Measurements from ENCODE around the gene PRKN. TPM values are rescaled to one million over a fixed set of nuclear protein-coding genes. Genes with fewer than 3 reads are reported as not detected.

PRKN gene
- total RNA-seq, 3 donors from 2014 or later: 0.05 to 0.13 TPM; not detected in 1

DNA sequence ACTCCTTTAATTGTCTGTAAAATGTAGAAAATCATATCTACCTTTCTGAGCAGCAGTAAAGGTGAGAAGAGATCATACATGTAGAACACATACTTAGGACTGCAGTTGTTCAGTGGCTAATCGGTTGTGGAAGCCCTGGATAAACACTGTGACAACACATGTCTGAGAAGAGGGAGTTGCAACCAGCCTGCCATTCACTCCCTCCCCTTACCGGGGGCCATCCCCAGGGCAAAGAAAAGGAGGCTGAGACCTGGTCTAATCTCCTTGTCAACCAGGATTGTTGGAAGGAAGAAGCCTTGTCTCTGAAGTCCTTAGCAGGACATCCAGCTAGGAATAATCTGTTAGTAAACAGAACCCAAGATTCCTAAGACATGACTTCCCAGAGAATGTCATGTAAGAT is 991.2 kb downstream of the PRKN start:
- DNase-seq (no peak), ATAC-seq (no peak)
- Mint-ChIP-seq H3K36me3 (ENCODE audit: insufficient read depth) (no peaks in the 10 kb centered on the region), H3K4me3 (no peak overlapping the region), H3K9me3 (peaks cover 2% of the 10 kb centered on the region), H3K27me3 (ENCODE audit: low read depth) (no peaks in the 10 kb centered on the region), H3K4me1 (ENCODE audit: low read depth) (no peaks in the 10 kb centered on the region)

DNA sequence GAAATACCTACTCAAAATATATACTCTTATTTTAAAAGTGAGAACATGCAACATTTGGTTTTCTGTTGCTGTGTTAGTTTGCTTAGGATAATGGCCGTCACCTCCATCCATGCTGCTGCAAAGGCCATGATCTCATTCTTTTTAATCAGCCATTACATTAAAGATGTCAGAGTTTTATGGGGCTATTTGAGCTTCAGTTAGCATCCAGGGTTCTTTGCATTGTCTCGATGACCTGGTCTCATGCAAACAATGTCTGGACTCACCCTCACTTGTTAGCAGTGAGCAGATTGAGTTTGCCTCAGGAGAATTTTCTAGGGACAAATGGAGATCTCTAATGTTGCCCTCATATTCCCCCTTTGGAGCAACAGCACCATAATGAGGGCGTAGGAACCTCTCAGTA is 995.0 kb downstream of the PRKN start:
- Mint-ChIP-seq H3K9me3 (peaks cover 15% of the 10 kb centered on the region), H3K4me1 (ENCODE audit: low read depth) (no peaks in the 10 kb centered on the region), H3K4me3 (no peak overlapping the region), H3K27me3 (ENCODE audit: low read depth) (no peaks in the 10 kb centered on the region), H3K36me3 (ENCODE audit: insufficient read depth) (no peaks in the 10 kb centered on the region)
- DNase-seq (no peak), ATAC-seq (no peak)

DNA sequence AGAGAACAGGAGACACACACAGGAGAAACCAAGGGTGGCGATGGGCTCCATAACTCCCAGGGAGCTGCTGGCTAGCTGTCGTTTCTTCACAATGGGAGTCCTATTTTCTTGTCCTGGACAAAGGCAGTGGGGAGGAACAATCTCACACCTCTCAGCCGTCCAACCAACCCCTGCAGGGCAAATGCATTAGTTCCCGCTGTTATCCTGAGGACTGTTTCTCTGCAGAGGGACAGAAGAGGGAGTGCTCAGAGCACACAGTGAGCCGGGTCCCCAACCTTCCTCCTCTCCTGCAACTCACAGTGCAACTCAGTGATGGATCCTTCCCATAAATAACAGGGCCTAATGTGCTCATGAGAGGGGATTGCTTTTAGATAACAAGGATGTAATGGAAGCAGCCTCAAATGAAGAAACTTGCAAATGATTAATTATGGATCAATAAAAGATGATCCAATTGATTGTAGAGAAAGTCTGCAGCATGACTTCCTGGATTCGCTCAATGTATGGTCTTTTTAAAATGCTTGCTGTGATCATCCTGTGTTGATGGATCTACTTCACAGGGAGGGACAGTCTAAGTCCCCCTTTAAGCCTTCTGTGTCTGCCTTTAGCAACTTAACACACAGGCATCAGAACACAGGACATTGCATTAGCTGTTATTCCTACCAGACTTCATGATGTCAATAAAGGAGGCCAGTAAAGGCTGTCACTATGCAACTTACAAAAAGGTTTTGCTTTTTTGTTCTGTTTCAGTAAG is 1000.3 kb downstream of the PRKN start:
- DNase-seq (no peak), ATAC-seq (no peak)
- peaks cover 15% of the 10 kb centered on the region for H3K9me3 Mint-ChIP-seq
- no peaks in the 10 kb centered on the region for H3K4me1 Mint-ChIP-seq (ENCODE audit: low read depth)
- no peak overlapping the region for H3K4me3 Mint-ChIP-seq
- H3K36me3 Mint-ChIP-seq (ENCODE audit: insufficient read depth): no peaks in the 10 kb centered on the region
- H3K27me3 Mint-ChIP-seq (ENCODE audit: low read depth): no peaks in the 10 kb centered on the region

DNA sequence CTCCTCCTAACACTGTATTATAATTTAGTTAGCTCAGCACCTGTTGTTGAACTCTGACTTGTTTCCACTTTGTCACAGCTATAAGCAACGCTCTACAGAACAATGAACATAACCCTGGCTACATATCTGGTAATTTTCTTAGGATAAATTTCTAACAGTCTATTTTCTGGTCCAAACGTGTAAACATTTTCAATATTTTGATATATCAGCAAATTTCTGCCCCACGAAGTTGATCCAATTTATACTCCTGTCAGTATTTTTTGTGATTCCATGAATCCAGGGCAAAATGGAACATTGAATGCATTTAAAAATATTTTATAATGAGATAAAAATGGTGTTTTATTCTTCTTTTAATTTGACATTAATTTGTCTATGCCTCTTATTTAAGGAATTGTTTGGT is 1005.2 kb downstream of the PRKN start:
- no peak for DNase-seq
- Mint-ChIP-seq H3K4me3 (no peak overlapping the region), H3K36me3 (ENCODE audit: insufficient read depth) (no peaks in the 10 kb centered on the region), H3K9me3 (no peaks in the 10 kb centered on the region), H3K4me1 (ENCODE audit: low read depth) (no peaks in the 10 kb centered on the region), H3K27me3 (ENCODE audit: low read depth) (no peaks in the 10 kb centered on the region)
- ATAC-seq: no peak

DNA sequence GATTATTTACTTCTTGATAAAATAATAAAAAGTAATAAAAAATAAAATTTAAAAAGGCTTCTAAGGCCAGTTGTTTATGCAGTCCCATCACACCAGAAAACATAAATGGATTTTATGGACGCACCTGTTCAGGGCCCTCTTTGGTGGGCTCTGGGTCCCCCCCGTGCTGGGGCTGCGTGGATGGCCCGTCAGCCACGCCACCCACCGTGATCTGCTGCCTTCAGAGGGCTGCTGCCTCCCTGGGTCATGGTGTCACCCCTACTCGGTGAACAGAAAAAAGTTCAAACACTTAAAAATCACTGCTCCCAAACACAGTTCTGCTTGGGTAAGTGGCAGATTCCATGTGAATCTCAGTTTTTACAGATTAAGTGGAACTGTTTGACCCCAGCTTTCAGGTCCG is 1006.1 kb downstream of the PRKN start:
- Mint-ChIP-seq H3K9me3 (no peaks in the 10 kb centered on the region), H3K4me1 (ENCODE audit: low read depth) (no peaks in the 10 kb centered on the region), H3K27me3 (ENCODE audit: low read depth) (no peaks in the 10 kb centered on the region), H3K4me3 (no peak overlapping the region), H3K36me3 (ENCODE audit: insufficient read depth) (no peaks in the 10 kb centered on the region)
- ATAC-seq: no peak
- no peak for DNase-seq

DNA sequence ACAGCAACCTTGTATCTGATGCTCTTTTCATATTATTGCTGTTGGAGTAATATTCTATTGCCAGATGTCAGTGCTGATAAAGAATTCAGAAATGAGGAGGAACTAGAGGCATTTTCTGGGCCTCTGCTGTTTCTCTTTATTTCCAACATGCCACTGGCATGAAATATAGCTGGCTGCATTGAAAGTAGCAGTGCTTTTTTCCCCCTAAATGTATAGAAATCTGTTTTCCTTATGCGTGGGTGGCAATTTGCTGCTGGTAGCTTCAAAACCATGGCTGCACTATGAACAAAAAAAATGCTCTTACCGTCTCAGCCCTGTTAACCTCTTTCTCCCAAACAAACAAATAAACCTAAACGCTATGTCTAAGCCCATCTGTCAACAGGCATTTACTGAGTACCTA is 1011.4 kb downstream of the PRKN start:
- H3K4me1 Mint-ChIP-seq (ENCODE audit: low read depth): no peaks in the 10 kb centered on the region
- DNase-seq (no peak), ATAC-seq (no peak)
- H3K27me3 Mint-ChIP-seq (ENCODE audit: low read depth): no peaks in the 10 kb centered on the region
- H3K9me3 Mint-ChIP-seq: peaks cover 2% of the 10 kb centered on the region
- no peak overlapping the region for H3K4me3 Mint-ChIP-seq
- H3K36me3 Mint-ChIP-seq (ENCODE audit: insufficient read depth): no peaks in the 10 kb centered on the region

DNA sequence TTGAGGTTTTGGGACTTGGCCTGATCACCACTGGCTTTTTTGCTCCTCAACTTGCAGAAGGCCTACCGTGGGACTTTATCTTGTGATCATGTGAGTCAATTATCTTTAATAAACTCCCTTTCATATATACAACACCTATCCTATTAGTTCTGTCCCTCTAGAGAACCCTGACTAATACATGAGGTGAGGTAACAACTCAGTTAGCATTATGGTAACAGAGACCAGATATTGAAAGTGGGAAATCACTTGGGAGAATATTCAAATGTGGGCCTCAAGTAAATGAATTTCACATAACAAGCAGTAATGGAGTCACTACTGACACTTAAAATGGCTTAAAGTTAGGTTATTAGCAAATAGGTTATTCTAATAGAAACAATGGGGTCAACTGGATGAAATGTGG is 1015.6 kb downstream of the PRKN start:
- no peaks in the 10 kb centered on the region for H3K4me1 Mint-ChIP-seq (ENCODE audit: low read depth)
- no peak overlapping the region for H3K4me3 Mint-ChIP-seq
- H3K36me3 Mint-ChIP-seq (ENCODE audit: insufficient read depth): no peaks in the 10 kb centered on the region
- ATAC-seq (no peak), DNase-seq (no peak)
- no peaks in the 10 kb centered on the region for H3K27me3 Mint-ChIP-seq (ENCODE audit: low read depth)
- peaks cover 4% of the 10 kb centered on the region for H3K9me3 Mint-ChIP-seq

DNA sequence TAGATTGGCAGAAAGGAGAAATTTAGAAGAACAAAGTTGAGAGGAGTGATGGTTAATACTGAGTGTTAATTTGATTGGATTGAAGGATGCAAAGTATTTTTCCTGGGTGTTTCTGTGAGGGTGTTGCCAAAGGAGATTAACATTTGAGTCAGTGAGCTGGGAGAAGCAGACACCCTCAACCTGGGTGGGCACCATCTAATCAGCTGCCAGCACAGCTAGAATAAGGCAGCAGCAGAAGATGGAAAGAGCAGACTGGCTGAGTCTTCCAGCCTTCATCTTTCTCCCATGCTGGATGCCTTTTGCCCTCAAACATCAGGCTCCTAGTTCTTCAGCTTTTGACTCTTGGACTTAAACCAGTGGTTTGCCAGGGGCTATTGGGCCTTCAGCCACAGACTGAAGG is 1016.1 kb downstream of the PRKN start:
- DNase-seq: no peak
- no peaks in the 10 kb centered on the region for H3K27me3 Mint-ChIP-seq (ENCODE audit: low read depth)
- H3K9me3 Mint-ChIP-seq: peaks cover 4% of the 10 kb centered on the region
- no peak overlapping the region for H3K4me3 Mint-ChIP-seq
- H3K4me1 Mint-ChIP-seq (ENCODE audit: low read depth): no peaks in the 10 kb centered on the region
- no peak for ATAC-seq
- H3K36me3 Mint-ChIP-seq (ENCODE audit: insufficient read depth): no peaks in the 10 kb centered on the region

DNA sequence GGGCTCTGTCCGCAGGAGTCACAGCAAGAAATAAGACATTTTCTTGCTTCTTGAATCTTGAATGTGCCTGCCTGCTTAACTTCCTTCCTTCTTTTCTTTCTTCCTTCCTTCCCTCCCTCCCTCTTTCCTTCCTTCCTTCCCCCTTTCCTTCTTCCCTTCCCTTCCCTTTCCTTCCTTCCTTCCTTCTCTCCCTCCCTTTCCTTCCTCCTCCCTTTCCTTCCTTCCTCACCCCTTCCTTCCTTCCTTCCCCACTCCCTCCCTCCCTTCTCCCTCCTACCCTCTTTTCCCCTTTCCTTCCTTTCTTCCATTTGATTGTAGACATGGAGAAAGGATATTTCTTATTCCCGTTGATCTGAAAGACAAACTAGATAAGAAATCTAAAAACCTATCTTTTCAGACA is 1016.9 kb downstream of the PRKN start:
- H3K36me3 Mint-ChIP-seq (ENCODE audit: insufficient read depth): no peaks in the 10 kb centered on the region
- peaks cover 4% of the 10 kb centered on the region for H3K9me3 Mint-ChIP-seq
- no peak overlapping the region for H3K4me3 Mint-ChIP-seq
- H3K4me1 Mint-ChIP-seq (ENCODE audit: low read depth): no peaks in the 10 kb centered on the region
- ATAC-seq (no peak), DNase-seq (no peak)
- H3K27me3 Mint-ChIP-seq (ENCODE audit: low read depth): no peaks in the 10 kb centered on the region

DNA sequence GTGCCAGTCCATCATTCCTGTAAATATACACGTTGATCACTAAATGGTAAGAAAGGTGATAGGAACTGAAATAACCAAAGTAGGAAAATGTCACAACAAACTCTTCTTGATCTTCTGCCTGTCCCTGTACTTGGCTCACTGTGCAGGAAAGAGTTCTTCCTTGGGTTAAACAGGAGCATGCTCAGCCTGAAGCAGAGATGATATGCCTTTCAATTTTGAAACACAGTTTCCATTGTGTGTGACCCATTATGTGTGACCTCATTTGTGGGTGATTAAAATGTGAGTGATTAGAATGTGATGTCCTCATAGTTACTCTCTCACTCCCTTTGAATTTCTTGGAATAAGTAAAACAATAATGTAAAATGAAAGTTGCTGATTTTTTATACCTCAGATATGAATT is 1026.5 kb downstream of the PRKN start:
- Mint-ChIP-seq H3K36me3 (ENCODE audit: insufficient read depth) (no peaks in the 10 kb centered on the region), H3K27me3 (ENCODE audit: low read depth) (no peaks in the 10 kb centered on the region), H3K9me3 (no peaks in the 10 kb centered on the region), H3K4me3 (no peak overlapping the region), H3K4me1 (ENCODE audit: low read depth) (no peaks in the 10 kb centered on the region)
- DNase-seq: no peak
- no peak for ATAC-seq

DNA sequence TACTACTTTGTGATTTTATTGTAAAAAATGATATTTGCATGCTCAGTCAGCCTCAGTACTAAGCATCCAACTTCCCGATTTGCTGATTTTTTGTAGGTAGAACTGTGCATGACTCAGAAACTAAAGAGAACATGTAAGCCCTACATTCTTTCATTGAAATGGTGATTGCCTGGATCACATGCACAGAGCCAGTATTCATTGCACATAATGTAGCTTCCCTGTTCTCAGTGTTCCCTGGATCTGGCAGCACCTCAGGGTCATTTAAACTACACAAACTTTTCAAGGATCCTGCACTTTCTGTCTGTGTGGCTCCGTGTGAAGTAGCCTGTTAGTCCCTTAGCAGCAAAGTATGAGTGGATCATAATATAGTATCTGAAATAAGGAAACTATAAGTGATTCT is 1030.8 kb downstream of the PRKN start:
- ATAC-seq (no peak), DNase-seq (no peak)
- Mint-ChIP-seq H3K27me3 (ENCODE audit: low read depth) (no peaks in the 10 kb centered on the region), H3K9me3 (no peaks in the 10 kb centered on the region), H3K4me1 (ENCODE audit: low read depth) (no peaks in the 10 kb centered on the region), H3K36me3 (ENCODE audit: insufficient read depth) (no peaks in the 10 kb centered on the region), H3K4me3 (no peak overlapping the region)

DNA sequence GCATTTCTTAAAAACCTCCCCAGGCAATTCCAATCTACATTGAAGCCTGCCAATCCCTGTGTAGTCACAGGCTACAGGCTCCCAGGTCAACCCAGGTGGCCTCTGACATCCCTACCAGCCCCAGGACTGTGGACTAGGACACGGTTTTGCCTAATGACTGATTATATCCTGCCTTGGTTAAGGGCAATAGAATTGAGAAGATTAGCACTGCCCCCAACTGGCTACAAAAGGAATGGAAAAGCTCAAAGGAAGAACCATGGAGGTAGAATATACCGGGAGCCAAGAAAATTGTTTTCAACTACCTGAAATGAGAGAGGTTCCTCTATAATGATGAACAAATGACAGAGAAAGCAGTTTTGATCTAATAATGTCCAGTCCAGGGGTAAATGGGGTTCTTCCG is 1032.6 kb downstream of the PRKN start:
- Mint-ChIP-seq H3K9me3 (no peaks in the 10 kb centered on the region), H3K4me1 (ENCODE audit: low read depth) (no peaks in the 10 kb centered on the region), H3K27me3 (ENCODE audit: low read depth) (no peaks in the 10 kb centered on the region), H3K4me3 (no peak overlapping the region), H3K36me3 (ENCODE audit: insufficient read depth) (no peaks in the 10 kb centered on the region)
- no peak for ATAC-seq
- DNase-seq: no peak

DNA sequence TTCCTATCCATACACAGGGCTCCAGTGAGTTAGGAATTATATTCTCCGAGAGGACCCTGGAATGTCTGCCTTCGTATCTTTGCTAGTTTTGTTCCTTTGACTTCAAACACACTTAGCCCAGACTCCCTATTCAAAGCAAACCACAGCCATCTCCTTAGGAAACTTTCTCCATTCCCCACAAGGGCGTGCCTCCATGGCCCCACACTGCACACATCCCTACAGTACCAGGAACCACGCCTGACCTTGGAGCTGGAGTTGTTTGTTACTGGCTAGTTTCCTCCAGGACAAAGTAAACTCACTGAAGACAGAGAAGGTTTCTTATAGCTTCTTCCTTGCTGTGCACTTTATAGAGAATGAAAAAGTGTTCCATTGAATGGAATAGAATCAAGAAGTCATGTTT is 1040.9 kb downstream of the PRKN start:
- Mint-ChIP-seq H3K9me3 (no peaks in the 10 kb centered on the region), H3K36me3 (ENCODE audit: insufficient read depth) (no peaks in the 10 kb centered on the region), H3K4me1 (ENCODE audit: low read depth) (no peaks in the 10 kb centered on the region), H3K27me3 (ENCODE audit: low read depth) (no peaks in the 10 kb centered on the region), H3K4me3 (no peak overlapping the region)
- ATAC-seq (no peak), DNase-seq (no peak)

DNA sequence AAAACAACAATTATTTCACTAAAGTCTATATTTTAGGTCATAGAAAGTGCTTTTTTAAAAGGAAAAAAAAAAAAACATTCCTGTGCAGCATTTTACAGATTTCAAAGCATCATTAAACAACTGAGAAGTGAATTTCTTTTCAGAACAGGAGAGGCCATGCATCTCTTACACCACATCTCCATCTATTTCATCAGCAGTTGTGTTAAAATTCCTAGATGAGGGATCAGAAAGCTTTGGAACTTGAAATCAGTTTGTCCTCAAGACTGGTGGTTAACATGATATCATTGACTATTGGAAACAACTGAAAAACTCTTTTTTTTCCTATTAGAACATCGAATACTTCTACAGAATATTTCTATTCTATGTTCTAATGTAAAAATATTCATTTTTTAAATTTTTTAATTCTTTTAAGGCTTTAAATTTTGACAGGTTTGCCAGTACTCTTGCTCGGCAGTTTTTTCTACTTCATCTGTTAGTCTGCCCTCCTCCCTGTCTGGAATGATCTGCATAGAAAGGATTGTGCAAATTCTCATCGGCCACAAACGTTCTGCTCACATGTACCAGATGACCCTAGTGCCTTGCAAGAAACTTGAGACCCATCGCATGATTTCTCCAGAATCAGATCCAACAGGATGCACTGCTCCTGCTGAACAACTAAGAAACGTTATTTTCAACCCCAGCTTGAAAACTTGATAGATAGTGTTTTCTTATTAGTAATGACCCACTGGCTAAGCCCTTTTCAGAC is 1042.7 kb downstream of the PRKN start:
- H3K4me3 Mint-ChIP-seq: no peak overlapping the region
- no peaks in the 10 kb centered on the region for H3K27me3 Mint-ChIP-seq (ENCODE audit: low read depth)
- H3K9me3 Mint-ChIP-seq: no peaks in the 10 kb centered on the region
- no peaks in the 10 kb centered on the region for H3K4me1 Mint-ChIP-seq (ENCODE audit: low read depth)
- DNase-seq (no peak), ATAC-seq (no peak)
- H3K36me3 Mint-ChIP-seq (ENCODE audit: insufficient read depth): no peaks in the 10 kb centered on the region

DNA sequence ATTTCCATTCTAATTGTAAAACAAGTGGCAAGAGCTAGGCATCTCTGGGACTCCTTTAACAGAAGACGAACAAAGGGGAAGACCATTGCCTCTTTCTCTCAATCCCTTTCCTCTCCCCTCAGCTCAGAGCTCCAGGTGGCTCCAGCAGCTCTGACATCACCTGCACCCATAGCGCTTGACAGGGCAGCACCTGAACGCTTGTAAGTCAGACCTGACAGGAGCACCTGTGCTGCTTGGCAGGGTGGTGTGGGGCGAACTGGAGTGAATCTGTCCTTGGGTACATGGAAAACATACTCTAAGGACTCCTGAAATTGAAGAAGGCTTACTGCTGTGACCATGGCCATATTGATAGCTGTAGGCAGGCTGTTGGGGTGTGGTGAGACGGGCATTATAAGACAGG is 1044.2 kb downstream of the PRKN start:
- Mint-ChIP-seq H3K27me3 (ENCODE audit: low read depth) (no peaks in the 10 kb centered on the region), H3K36me3 (ENCODE audit: insufficient read depth) (no peaks in the 10 kb centered on the region), H3K4me3 (no peak overlapping the region), H3K4me1 (ENCODE audit: low read depth) (no peaks in the 10 kb centered on the region), H3K9me3 (no peaks in the 10 kb centered on the region)
- DNase-seq (no peak), ATAC-seq (no peak)

All from activated T-cell treated with anti-CD3 and anti-CD28 coated beads, Interleukin-2, amount 50 U/mL, for 4 hours (primary cell).